GM23248 (cell line): ENCODE measurements around the gene SLC38A11. TPM values are rescaled to one million over a fixed set of nuclear protein-coding genes. Genes with fewer than 3 reads are reported as not detected.

Experiments
- DNase-seq: peaks from one replicate; pipeline ENCODE4 v3.0.0-alpha.2; 2015
- H2AFZ ChIP-seq: fragments of 200-600 bp; sonication (generic); 2 replicates; pipeline ENCODE4 v1.6.1; 2016; ENCODE audit warnings: antibody characterized with exemption
- H3F3A ChIP-seq: fragments of 200-600 bp; sonication (generic); 2 replicates; pipeline ENCODE4 v1.6.1; 2016; ENCODE audit warnings: mild to moderate bottlenecking, antibody characterized with exemption, mixed run types; ENCODE audit not compliant: insufficient read depth
- H3K27ac ChIP-seq: fragments of 200-600 bp; sonication (generic); 2 replicates; pipeline ENCODE4 v1.5.1; 2016; ENCODE audit warnings: mild to moderate bottlenecking
- H3K27me3 ChIP-seq: fragments of 200-600 bp; sonication (generic); replicated peaks from 2 replicates; pipeline ENCODE4 v1.6.1; 2016; ENCODE audit warnings: mild to moderate bottlenecking; ENCODE audit not compliant: insufficient read depth
- H3K36me3 ChIP-seq: fragments of 200-600 bp; sonication (generic); 2 replicates; pipeline ENCODE4 v1.6.1; 2016; ENCODE audit warnings: low read depth, mild to moderate bottlenecking
- H3K4me1 ChIP-seq: fragments of 200-600 bp; sonication (generic); 2 replicates; pipeline ENCODE4 v1.6.1; 2016; ENCODE audit warnings: mild to moderate bottlenecking; ENCODE audit not compliant: insufficient read depth
- H3K4me2 ChIP-seq: fragments of 200-600 bp; sonication (generic); one replicate; pipeline ENCODE4 v1.6.1; 2016; ENCODE audit warnings: mild to moderate bottlenecking; ENCODE audit not compliant: unreplicated experiment
- H3K4me3 ChIP-seq: fragments of 200-600 bp; sonication (generic); 2 replicates; pipeline ENCODE4 v1.5.1; 2016; ENCODE audit warnings: mild to moderate bottlenecking
- H3K79me2 ChIP-seq: fragments of 200-600 bp; sonication (generic); 2 replicates; pipeline ENCODE4 v1.6.1; 2016; ENCODE audit warnings: mild to moderate bottlenecking; ENCODE audit not compliant: insufficient read depth
- H3K9ac ChIP-seq: fragments of 200-600 bp; sonication (generic); 2 replicates; pipeline ENCODE4 v1.6.1; 2016; ENCODE audit warnings: mild to moderate bottlenecking
- H3K9me2 ChIP-seq: fragments of 200-600 bp; sonication (generic); 2 replicates; pipeline ENCODE4 v1.6.1; 2016; ENCODE audit warnings: mixed run types, mild to moderate bottlenecking, moderate library complexity; ENCODE audit not compliant: insufficient read depth
- H3K9me3 ChIP-seq: fragments of 200-600 bp; sonication (generic); one replicate; pipeline ENCODE4 v1.6.1; 2017; ENCODE audit warnings: low read depth
- H4K20me1 ChIP-seq: fragments of 200-600 bp; sonication (generic); 2 replicates; pipeline ENCODE4 v1.6.0; 2016; ENCODE audit not compliant: insufficient read depth
- EZH2 ChIP-seq: fragments of 200-600 bp; sonication (generic); IDR thresholded peaks from 2 replicates; pipeline ENCODE4 v1.6.1; 2018; ENCODE audit warnings: antibody characterized with exemption, mild to moderate bottlenecking; ENCODE audit not compliant: insufficient read depth, poor library complexity, severe bottlenecking
- EZH2phosphoT487 ChIP-seq: fragments of 200-600 bp; sonication (generic); IDR thresholded peaks from 2 replicates; pipeline ENCODE4 v1.6.1; 2018; ENCODE audit warnings: antibody characterized with exemption, moderate library complexity, mild to moderate bottlenecking, low read depth; ENCODE audit not compliant: insufficient read depth
- WGBS, 2 experiments: methylation state at CpG; one replicate each; pipeline ENCODE4 v1.1.6; 2015 to 2017; ENCODE audit warnings: low lambda C conversion rate in 2 of 2, low coverage in 1 of 2; ENCODE audit errors: missing lambda C conversion rate in 2 of 2; 5-methylcytosine and 5-hydroxymethylcytosine counted together
- in situ Hi-C: fragments of 300-500 bp; cut with MboI; formaldehyde crosslinking; loops from 2 replicates; pipeline ENCODE4 v1.15.0; 2020
- polyA plus RNA-seq: library from polyadenylated mRNA; unstranded; fragments of >200 nt; fragmentation: Nextera tagmentation; extraction: Ambion mirVana; gene quantifications from 2 replicates; pipeline ENCODE4 v1.2.1, GENCODE V29; 2016
- total RNA-seq: library from RNA; depleted of rRNA; stranded (reverse); fragments of >200 nt; shearing (Covaris generic); gene quantifications from 2 replicates; pipeline ENCODE4 v1.2.3, GENCODE V29; 2014

The SLC38A11 gene
- total and polyA plus RNA-seq, 2 experiments from 2014 or later: not detected

DNA sequence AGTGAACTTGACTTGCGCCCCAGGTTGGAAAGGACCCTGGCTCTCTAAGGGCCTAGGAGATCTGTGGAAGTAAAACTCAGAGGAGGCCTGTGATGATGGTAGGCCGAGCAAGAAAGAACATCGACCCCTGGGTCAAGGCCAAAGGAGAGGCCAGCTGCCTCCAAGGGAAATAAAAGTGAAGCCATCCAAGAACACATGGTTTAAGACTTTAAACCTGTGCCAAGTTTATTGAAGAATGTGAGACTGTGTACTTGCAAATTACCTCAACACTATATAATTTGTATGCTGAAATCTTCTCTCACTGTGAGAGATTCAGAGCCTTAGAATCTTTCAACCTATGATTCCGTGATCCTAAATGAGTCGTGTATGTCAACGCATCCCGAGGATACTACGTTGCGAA is 73.0 kb downstream of the SLC38A11 start:
- no peak for DNase-seq
- no peaks in the 10 kb centered on the region for H3K9me3 ChIP-seq
- no peaks in the 10 kb centered on the region for H3K27me3 ChIP-seq
- no peaks in the 10 kb centered on the region for H3F3A ChIP-seq
- H3K36me3 ChIP-seq: no peaks in the 10 kb centered on the region
- H3K79me2 ChIP-seq: no peaks in the 10 kb centered on the region
- H3K9ac ChIP-seq: no peak overlapping the region
- no peaks in the 10 kb centered on the region for H3K9me2 ChIP-seq
- H3K4me1 ChIP-seq: no peaks in the 10 kb centered on the region
- 73 to 86% methylated on average over 9 of the region's 9 CpGs for WGBS, 2 experiments
- no peak overlapping the region for H3K4me3 ChIP-seq
- no peak overlapping the region for H3K27ac ChIP-seq
- H4K20me1 ChIP-seq: no peaks in the 10 kb centered on the region
- H3K4me2 ChIP-seq: no peak overlapping the region
- in situ Hi-C loops: no loop called here
- TF ChIP-seq EZH2: no peak
- TF ChIP-seq EZH2phosphoT487: no peak
- H2AFZ ChIP-seq: no peak overlapping the region

DNA sequence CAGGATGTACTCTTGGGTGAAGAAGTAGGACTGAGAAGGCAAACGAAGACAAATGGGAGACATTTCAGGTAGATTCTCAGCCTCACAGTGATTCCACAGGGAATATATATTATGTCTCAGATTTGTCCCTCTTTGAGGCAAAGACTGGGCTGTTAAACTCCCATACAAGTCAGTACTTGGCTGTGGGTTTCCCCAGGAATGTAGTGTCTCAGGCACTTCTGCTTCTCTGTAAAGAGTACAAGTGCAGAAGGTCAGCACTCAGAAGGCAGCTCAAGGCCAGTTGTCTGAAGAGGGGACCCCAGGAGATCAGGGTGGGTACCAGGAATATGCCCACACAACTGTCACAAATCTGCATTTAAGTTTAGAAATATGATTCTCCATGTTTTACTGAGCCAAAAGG is 73.8 kb downstream of the SLC38A11 start:
- DNase-seq: no peak
- Histone ChIP-seq H3K27ac (no peak overlapping the region), H4K20me1 (no peaks in the 10 kb centered on the region), H3F3A (no peaks in the 10 kb centered on the region), H2AFZ (no peak overlapping the region), H3K36me3 (no peaks in the 10 kb centered on the region), H3K9me3 (no peaks in the 10 kb centered on the region), H3K27me3 (no peaks in the 10 kb centered on the region), H3K4me2 (no peak overlapping the region), H3K4me1 (no peaks in the 10 kb centered on the region), H3K9ac (no peak overlapping the region), H3K79me2 (no peaks in the 10 kb centered on the region), H3K4me3 (no peak overlapping the region), H3K9me2 (no peaks in the 10 kb centered on the region)
- TF ChIP-seq EZH2 (no peak), EZH2phosphoT487 (no peak)
- 75% methylated on average over 1 of the region's 1 CpG for WGBS, 2 experiments
- in situ Hi-C loops: no loop called here

DNA sequence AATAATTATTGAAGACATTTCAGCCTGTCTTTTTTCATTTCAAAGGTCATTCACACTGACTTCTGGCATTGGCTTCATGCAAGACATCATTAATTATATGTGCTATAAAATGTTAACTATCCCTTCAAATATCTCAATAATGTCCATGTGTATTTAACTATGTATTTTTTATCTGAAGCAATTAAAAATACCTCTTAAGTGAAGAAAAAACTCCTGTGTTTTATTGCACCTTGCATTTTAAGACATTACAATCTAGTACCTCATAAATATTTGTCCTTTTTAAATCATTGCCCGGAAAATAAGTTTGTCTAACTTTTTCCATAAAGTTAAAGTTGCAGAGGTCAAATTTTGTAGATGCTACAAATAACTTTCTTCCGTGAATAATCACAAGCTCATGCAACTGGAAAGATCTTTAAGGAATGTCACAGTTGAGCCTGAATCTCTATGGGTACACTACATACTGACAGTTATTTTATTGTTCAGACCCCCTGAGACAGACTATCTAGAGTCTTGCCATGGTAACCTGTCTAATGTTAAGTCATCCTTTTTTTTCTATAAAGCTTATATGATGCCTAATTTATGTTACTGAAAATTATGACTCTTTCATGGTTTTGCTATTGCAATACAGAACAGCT is 75.3 kb downstream of the SLC38A11 start:
- Histone ChIP-seq H3K9ac (no peak overlapping the region), H3F3A (no peaks in the 10 kb centered on the region), H3K4me3 (no peak overlapping the region), H4K20me1 (no peaks in the 10 kb centered on the region), H3K36me3 (no peaks in the 10 kb centered on the region), H3K27ac (no peak overlapping the region), H3K9me2 (no peaks in the 10 kb centered on the region), H3K4me1 (no peaks in the 10 kb centered on the region), H3K4me2 (no peak overlapping the region), H2AFZ (no peak overlapping the region), H3K79me2 (no peaks in the 10 kb centered on the region), H3K9me3 (no peaks in the 10 kb centered on the region), H3K27me3 (no peaks in the 10 kb centered on the region)
- in situ Hi-C loops: no loop called here
- TF ChIP-seq EZH2 (no peak), EZH2phosphoT487 (no peak)
- WGBS, 2 experiments: 13 to 16% methylated on average over 2 of the region's 2 CpGs
- DNase-seq: no peak

DNA sequence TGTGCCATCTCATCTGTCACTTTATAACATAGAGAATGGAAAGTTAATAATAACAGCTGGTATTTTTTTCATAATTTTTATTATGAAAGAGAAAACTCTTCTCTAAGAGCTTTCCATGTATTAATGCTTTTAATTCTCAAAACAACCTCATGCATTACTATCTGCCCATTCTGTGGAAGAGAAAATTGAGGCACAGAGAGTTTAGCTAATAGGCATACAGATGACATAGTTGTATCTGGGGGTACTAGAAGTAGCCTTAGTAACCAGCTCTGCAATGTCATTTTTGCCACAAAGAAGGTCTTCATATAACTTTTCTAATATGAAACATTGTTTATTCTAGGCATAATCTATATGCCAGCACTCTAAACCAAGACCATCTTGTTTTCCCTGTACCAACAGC is 77.4 kb downstream of the SLC38A11 start:
- Histone ChIP-seq H3F3A (no peaks in the 10 kb centered on the region), H3K9ac (no peak overlapping the region), H4K20me1 (no peaks in the 10 kb centered on the region), H3K79me2 (no peaks in the 10 kb centered on the region), H3K4me1 (no peaks in the 10 kb centered on the region), H3K36me3 (no peaks in the 10 kb centered on the region), H3K4me3 (no peak overlapping the region), H3K4me2 (no peak overlapping the region), H3K27me3 (no peaks in the 10 kb centered on the region), H3K27ac (no peak overlapping the region), H3K9me3 (no peaks in the 10 kb centered on the region), H3K9me2 (no peaks in the 10 kb centered on the region), H2AFZ (no peak overlapping the region)
- no peak for TF ChIP-seq EZH2phosphoT487
- no peak for TF ChIP-seq EZH2
- in situ Hi-C loops: no loop called here
- DNase-seq: no peak

DNA sequence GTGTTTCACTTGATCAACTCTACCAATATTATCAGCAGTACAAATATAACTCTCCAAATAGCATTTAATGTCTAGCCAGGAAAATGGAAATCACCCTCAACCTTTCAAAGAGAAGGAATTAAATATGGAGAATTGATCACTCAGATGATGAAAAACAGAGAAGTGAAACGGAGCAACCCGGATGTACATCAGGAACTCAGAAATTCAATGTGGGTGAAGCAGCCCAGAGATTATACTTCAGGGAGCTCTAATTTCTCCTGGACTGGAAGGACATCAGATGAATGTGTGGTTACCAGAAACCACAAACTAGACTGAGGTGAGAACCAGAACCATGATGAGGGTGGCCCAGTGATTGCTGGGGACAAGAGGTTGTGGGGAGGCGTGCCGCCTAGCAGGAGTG is 78.2 kb downstream of the SLC38A11 start:
- 87 to 88% methylated on average over 4 of the region's 4 CpGs for WGBS, 2 experiments
- no peaks in the 10 kb centered on the region for H3K79me2 ChIP-seq
- H3K27me3 ChIP-seq: no peaks in the 10 kb centered on the region
- H3F3A ChIP-seq: no peaks in the 10 kb centered on the region
- H3K9me2 ChIP-seq: no peaks in the 10 kb centered on the region
- TF ChIP-seq EZH2 (no peak), EZH2phosphoT487 (no peak)
- H3K36me3 ChIP-seq: no peaks in the 10 kb centered on the region
- H3K27ac ChIP-seq: no peak overlapping the region
- H4K20me1 ChIP-seq: no peaks in the 10 kb centered on the region
- no peak for DNase-seq
- H2AFZ ChIP-seq: no peak overlapping the region
- H3K9ac ChIP-seq: no peak overlapping the region
- no peaks in the 10 kb centered on the region for H3K4me1 ChIP-seq
- no peak overlapping the region for H3K4me2 ChIP-seq
- no peaks in the 10 kb centered on the region for H3K9me3 ChIP-seq
- in situ Hi-C loops: no loop called here
- no peak overlapping the region for H3K4me3 ChIP-seq
